Loucy (cell line): ENCODE results near the gene SLC5A11.

Experiments used
- EZH2phosphoT487 ChIP-seq: fragments of 200-600 bp; IDR thresholded peaks from 2 replicates; pipeline ENCODE4 v1.6.1; 2018; ENCODE audit warnings: antibody characterized with exemption, mild to moderate bottlenecking, moderate library complexity, borderline replicate concordance
- TF ChIP-seq, protein P1 (sequence below): fragments of 200-600 bp; sonication (generic); conservative IDR thresholded peaks from 2 replicates; pipeline ENCODE4 v1.5.1; 2014; ENCODE audit warnings: mild to moderate bottlenecking, antibody characterized with exemption, low read length

- TF ChIP-seq, protein P1, sequence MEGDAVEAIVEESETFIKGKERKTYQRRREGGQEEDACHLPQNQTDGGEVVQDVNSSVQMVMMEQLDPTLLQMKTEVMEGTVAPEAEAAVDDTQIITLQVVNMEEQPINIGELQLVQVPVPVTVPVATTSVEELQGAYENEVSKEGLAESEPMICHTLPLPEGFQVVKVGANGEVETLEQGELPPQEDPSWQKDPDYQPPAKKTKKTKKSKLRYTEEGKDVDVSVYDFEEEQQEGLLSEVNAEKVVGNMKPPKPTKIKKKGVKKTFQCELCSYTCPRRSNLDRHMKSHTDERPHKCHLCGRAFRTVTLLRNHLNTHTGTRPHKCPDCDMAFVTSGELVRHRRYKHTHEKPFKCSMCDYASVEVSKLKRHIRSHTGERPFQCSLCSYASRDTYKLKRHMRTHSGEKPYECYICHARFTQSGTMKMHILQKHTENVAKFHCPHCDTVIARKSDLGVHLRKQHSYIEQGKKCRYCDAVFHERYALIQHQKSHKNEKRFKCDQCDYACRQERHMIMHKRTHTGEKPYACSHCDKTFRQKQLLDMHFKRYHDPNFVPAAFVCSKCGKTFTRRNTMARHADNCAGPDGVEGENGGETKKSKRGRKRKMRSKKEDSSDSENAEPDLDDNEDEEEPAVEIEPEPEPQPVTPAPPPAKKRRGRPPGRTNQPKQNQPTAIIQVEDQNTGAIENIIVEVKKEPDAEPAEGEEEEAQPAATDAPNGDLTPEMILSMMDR = no peak
- TF ChIP-seq EZH2phosphoT487 = no peak
These were observed 15.7 kb downstream of the SLC5A11 start for GRCh38 chr16:24861461-24861860.
